Bronchial epithelial cell (primary cell): ENCODE data around the gene CHST13. TPM values are rescaled to one million over a fixed set of nuclear protein-coding genes. Genes with fewer than 3 reads are reported as not detected.

ENCODE experiments used
- DNase-seq: peaks from one replicate; pipeline ENCODE4 v3.0.0-alpha.2; 2010; ENCODE audit warnings: low read depth
- FAIRE-seq: peaks from 2 replicates; lab custom pipeline; 2011; peaks lifted over from hg19 to GRCh38; lab: Jason Lieb, UNC
- H3K27me3 ChIP-seq: 2 replicates; pipeline ENCODE4 v1.5.1; 2011; ENCODE audit warnings: low read length; ENCODE audit not compliant: control insufficient read depth, insufficient read depth
- H3K36me3 ChIP-seq: 2 replicates; pipeline ENCODE4 v1.5.1; 2011; ENCODE audit warnings: low read length; ENCODE audit not compliant: control insufficient read depth, insufficient read depth
- H3K4me3 ChIP-seq: 2 replicates; pipeline ENCODE4 v1.5.1; 2011; ENCODE audit warnings: mild to moderate bottlenecking, low read depth, low read length, control low read depth
- CTCF ChIP-seq: IDR thresholded peaks from 2 replicates; pipeline ENCODE4 v1.5.1; 2011; ENCODE audit warnings: mild to moderate bottlenecking, moderate library complexity, low read length, control low read depth, inconsistent platforms; ENCODE audit not compliant: insufficient read depth, severe bottlenecking
- total RNA-seq: library from RNA; depleted of rRNA; stranded (reverse); fragments of >200 nt; gene quantifications from 2 replicates; pipeline ENCODE4 v1.2.1, GENCODE V29; 2014

The CHST13 gene
- total RNA-seq, 1 donor from 2014 or later, result not detected

GRCh38 chr3:126525853-126526667 lies 2.1 kb downstream of the CHST13 start:
- Histone ChIP-seq H3K36me3 (no peaks in the 10 kb centered on the region), H3K4me3 (no peak overlapping the region), H3K27me3 (peaks cover 11% of the 10 kb centered on the region)
- no peak for TF ChIP-seq CTCF
- no peak for FAIRE-seq
- no peak for DNase-seq

GRCh38 chr3:126526668-126527005 lies 2.7 kb downstream of the CHST13 start:
- FAIRE-seq, result no peak
- no peak for DNase-seq
- no peak for TF ChIP-seq CTCF
- peaks cover 11% of the 10 kb centered on the region for H3K27me3 ChIP-seq
- H3K4me3 ChIP-seq, result no peak overlapping the region
- no peaks in the 10 kb centered on the region for H3K36me3 ChIP-seq

GRCh38 chr3:126527006-126527405 lies 3.1 kb downstream of the CHST13 start:
- Histone ChIP-seq H3K4me3 (no peak overlapping the region), H3K27me3 (peaks cover 11% of the 10 kb centered on the region), H3K36me3 (no peaks in the 10 kb centered on the region)
- no peak for FAIRE-seq
- no peak for TF ChIP-seq CTCF
- DNase-seq, result no peak

- H3K36me3 ChIP-seq, result no peaks in the 10 kb centered on the region
- DNase-seq (no peak), FAIRE-seq (no peak)
- no peak overlapping the region for H3K4me3 ChIP-seq
- H3K27me3 ChIP-seq, result peaks cover 14% of the 10 kb centered on the region
- TF ChIP-seq CTCF, result no peak
Measured at GRCh38 chr3:126527455-126528211, 3.7 kb downstream of the CHST13 start.

GRCh38 chr3:126528419-126528799 lies 4.5 kb downstream of the CHST13 start:
- no peak for TF ChIP-seq CTCF
- no peak overlapping the region for H3K4me3 ChIP-seq

More at GRCh38 chr3:126528419-126528799, 4.5 kb downstream of the CHST13 start:
- Histone ChIP-seq H3K36me3 (no peaks in the 10 kb centered on the region), H3K27me3 (peaks cover 11% of the 10 kb centered on the region)
- FAIRE-seq (no peak), DNase-seq (no peak)
